Neuronal stem cell (in vitro differentiated cells): ENCODE data around the gene CRYBA4.

Experiments
- DNase-seq: peaks from one replicate; pipeline ENCODE4 v3.0.0-alpha.2; 2013; ENCODE audit warnings: low spot score
- H2AFZ ChIP-seq: one replicate; pipeline ENCODE4 v1.6.1; 2013; ENCODE audit warnings: mild to moderate bottlenecking, low read length, inconsistent platforms
- H2AK5ac ChIP-seq: 2 replicates; pipeline ENCODE4 v1.6.1; 2013; ENCODE audit warnings: low read depth, mild to moderate bottlenecking, inconsistent platforms, low read length, moderate library complexity, mixed read lengths
- H2BK120ac ChIP-seq: 2 replicates; pipeline ENCODE4 v1.6.1; 2013; ENCODE audit warnings: low read depth, mild to moderate bottlenecking, inconsistent platforms, low read length, moderate library complexity, mixed read lengths
- H2BK12ac ChIP-seq: one replicate; pipeline ENCODE4 v1.6.1; 2013; ENCODE audit warnings: low read length, inconsistent platforms
- H2BK15ac ChIP-seq: 2 replicates; pipeline ENCODE4 v1.6.1; 2013; ENCODE audit warnings: mild to moderate bottlenecking, low read length, inconsistent platforms, mixed read lengths
- H2BK5ac ChIP-seq: one replicate; pipeline ENCODE4 v1.6.1; 2013; ENCODE audit warnings: inconsistent platforms, mild to moderate bottlenecking, low read length, moderate library complexity
- H3K14ac ChIP-seq: one replicate; pipeline ENCODE4 v1.6.1; 2013; ENCODE audit warnings: low read length, inconsistent platforms
- H3K18ac ChIP-seq: 2 replicates; pipeline ENCODE4 v1.6.1; 2013; ENCODE audit warnings: low read length, inconsistent platforms
- H3K23ac ChIP-seq: 2 replicates; pipeline ENCODE4 v1.6.1; 2013; ENCODE audit warnings: low read depth, mild to moderate bottlenecking, mixed read lengths, low read length, inconsistent platforms; ENCODE audit not compliant: poor library complexity
- H3K27ac ChIP-seq: replicated peaks from 3 replicates; pipeline ENCODE4 v1.5.1; 2013; ENCODE audit warnings: low read length, inconsistent platforms
- H3K27me3 ChIP-seq, 3 experiments: 2 replicates each; pipeline ENCODE4 v1.6.1; 2013; ENCODE audit warnings: low read length in 3 of 3, mild to moderate bottlenecking in 2 of 3, inconsistent platforms in 1 of 3, low read depth in 1 of 3, mixed read lengths in 1 of 3, moderate library complexity in 1 of 3; ENCODE audit not compliant: control insufficient read depth in 3 of 3, insufficient read depth in 3 of 3
- H3K36me3 ChIP-seq, 2 donors: replicated peaks in 1 of 2; 2 replicates each; pipeline ENCODE4 v1.6.1; 2013; ENCODE audit warnings: low read length in 2 of 2; ENCODE audit not compliant: control insufficient read depth in 2 of 2, insufficient read depth in 2 of 2
- H3K4ac ChIP-seq: 2 replicates; pipeline ENCODE4 v1.6.1; 2013; ENCODE audit warnings: inconsistent platforms, mild to moderate bottlenecking, low read length, moderate library complexity
- H3K4me1 ChIP-seq, 2 donors: 1 replicate in 1 of 2; 2 replicates in 1 of 2; pipeline ENCODE4 v1.6.1; 2013; ENCODE audit warnings: low read length in 2 of 2, low read depth in 1 of 2; ENCODE audit not compliant: control insufficient read depth in 2 of 2, insufficient read depth in 1 of 2
- H3K4me2 ChIP-seq: one replicate; pipeline ENCODE4 v1.6.1; 2013; ENCODE audit warnings: mild to moderate bottlenecking, low read length, inconsistent platforms; ENCODE audit not compliant: insufficient read depth, poor library complexity, severe bottlenecking
- H3K4me3 ChIP-seq, 2 donors: 2 replicates each; pipeline ENCODE4 v1.5.1; 2013; ENCODE audit warnings: low read length in 2 of 2, mild to moderate bottlenecking in 2 of 2, inconsistent platforms in 1 of 2, moderate library complexity in 1 of 2
- H3K79me1 ChIP-seq: one replicate; pipeline ENCODE4 v1.6.1; 2013; ENCODE audit warnings: low read depth, mild to moderate bottlenecking, inconsistent platforms, low read length, moderate library complexity
- H3K9ac ChIP-seq: one replicate; pipeline ENCODE4 v1.6.1; 2013; ENCODE audit warnings: mild to moderate bottlenecking, low read depth, low read length, inconsistent platforms; ENCODE audit not compliant: poor library complexity
- H3K9me3 ChIP-seq, 2 donors: replicated peaks in 1 of 2; 2 replicates each; pipeline versions ENCODE3 to v1.6.1; 2013; ENCODE audit warnings: low read length in 2 of 2, mild to moderate bottlenecking in 2 of 2, inconsistent platforms in 1 of 2, low read depth in 1 of 2, mixed read lengths in 1 of 2, moderate library complexity in 1 of 2; ENCODE audit not compliant: control insufficient read depth in 2 of 2, insufficient read depth in 1 of 2
- H4K8ac ChIP-seq: one replicate; pipeline ENCODE4 v1.6.1; 2013; ENCODE audit warnings: low read depth, mild to moderate bottlenecking, inconsistent platforms, low read length, moderate library complexity
- H4K91ac ChIP-seq: one replicate; pipeline ENCODE4 v1.6.1; 2013; ENCODE audit warnings: low read length, low read depth, mild to moderate bottlenecking, inconsistent platforms; ENCODE audit not compliant: poor library complexity
- WGBS, 2 donors: extraction: QIAGEN DNeasy Blood & Tissue Kit; methylation state at CpG; one replicate each; pipeline ENCODE4 v1.1.7; 2013; ENCODE audit warnings: missing lambda C conversion rate in 2 of 2, mixed read lengths in 1 of 2; ENCODE audit not compliant: insufficient read length in 2 of 2, insufficient replicate concordance in 1 of 2; ENCODE audit errors: extremely low coverage in 2 of 2; 5-methylcytosine and 5-hydroxymethylcytosine counted together

The CRYBA4 gene

GRCh38 chr22:26617271-26618199, 4.2 kb upstream of the CRYBA4 start, which contains the start of gene CRYBB1:
Gene CRYBB1, minus strand, starts transcription at chr22:26618027. Its CDS starts 1,708 bp downstream, at chr22:26616319.
- H3K4me3 ChIP-seq, result peak within 1 kb of the TSS in 1 of 2 donors; percentile 8
- H3K27me3 ChIP-seq, result peaks cover 0 to 4% (median 0%) of the 10 kb centered on the region in 3 experiments
- no peak within 1 kb of the TSS for H2BK120ac ChIP-seq
- no peak within 1 kb of the TSS for H3K4ac ChIP-seq
- peak within 1 kb of the TSS; percentile 90 for H2AFZ ChIP-seq
- H3K27ac ChIP-seq, result no peak within 1 kb of the TSS
- no peak within 1 kb of the TSS for H3K4me2 ChIP-seq
- H2BK12ac ChIP-seq, result peak within 1 kb of the TSS; percentile 78
- no CpG with 5 or more reads among the region's 7 CpGs for WGBS, 2 donors
- H2AK5ac ChIP-seq, result peak within 1 kb of the TSS; percentile 85
- H3K79me1 ChIP-seq, result no peaks in the 10 kb centered on the region
- peak within 1 kb of the TSS; percentile 76 for H2BK15ac ChIP-seq
- H3K4me1 ChIP-seq, result peaks cover 28 to 38% of the 10 kb centered on the region in 2 donors
- no peak within 1 kb of the TSS for H2BK5ac ChIP-seq
- H3K18ac ChIP-seq, result peak within 1 kb of the TSS; percentile 55
- H3K14ac ChIP-seq, result peak within 1 kb of the TSS; percentile 39
- H4K8ac ChIP-seq, result no peak within 1 kb of the TSS
- DNase-seq, result peak; percentile 42
- no peaks in the 10 kb centered on the region for H3K9me3 ChIP-seq
- peak within 1 kb of the TSS; percentile 60 for H4K91ac ChIP-seq
- H3K23ac ChIP-seq, result no peak within 1 kb of the TSS
- H3K9ac ChIP-seq, result peak within 1 kb of the TSS; percentile 9
- no peaks in the 10 kb centered on the region for H3K36me3 ChIP-seq

DNA sequence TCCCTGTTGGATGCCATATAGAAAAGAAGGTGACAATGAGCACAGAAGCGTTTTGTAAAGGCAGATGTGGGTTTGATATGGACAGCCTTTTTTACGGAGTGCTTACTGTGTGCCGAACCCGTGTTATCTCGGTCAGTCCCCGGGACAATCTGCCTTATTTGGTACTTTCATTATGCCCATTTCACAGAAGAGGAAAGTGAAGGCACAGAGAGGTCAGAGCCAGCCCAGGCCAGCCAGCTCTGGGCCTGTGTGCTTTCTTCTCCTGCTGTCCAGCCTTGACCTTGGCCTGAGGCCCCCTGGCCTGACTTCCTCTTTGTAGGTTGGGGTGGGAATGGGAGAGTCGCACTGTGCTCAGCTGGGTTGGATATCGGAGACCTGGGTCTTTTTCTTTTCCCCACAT, 3.3 kb upstream of the CRYBA4 start:
- no peak for DNase-seq
- H2BK5ac ChIP-seq, result no peak overlapping the region
- H3K36me3 ChIP-seq, result no peaks in the 10 kb centered on the region
- peak overlapping the region; percentile 85 for H2AK5ac ChIP-seq
- H3K9me3 ChIP-seq, result no peaks in the 10 kb centered on the region
- H2BK12ac ChIP-seq, result no peak overlapping the region
- no peaks in the 10 kb centered on the region for H3K79me1 ChIP-seq
- H3K4me3 ChIP-seq, result no peak overlapping the region
- no CpG with 5 or more reads among the region's 8 CpGs for WGBS, 2 donors
- H2AFZ ChIP-seq, result peak overlapping the region; percentile 90
- no peak overlapping the region for H4K91ac ChIP-seq
- H3K27ac ChIP-seq, result no peak overlapping the region
- no peak overlapping the region for H3K4ac ChIP-seq
- no peak overlapping the region for H3K23ac ChIP-seq
- H4K8ac ChIP-seq, result no peak overlapping the region
- peaks cover 0 to 2% (median 0%) of the 10 kb centered on the region in 3 experiments for H3K27me3 ChIP-seq
- no peak overlapping the region for H3K4me2 ChIP-seq
- H2BK120ac ChIP-seq, result no peak overlapping the region
- no peak overlapping the region for H2BK15ac ChIP-seq
- peaks cover 28 to 38% of the 10 kb centered on the region in 2 donors for H3K4me1 ChIP-seq
- H3K18ac ChIP-seq, result no peak overlapping the region
- H3K14ac ChIP-seq, result peak overlapping the region; percentile 39
- H3K9ac ChIP-seq, result no peak overlapping the region

GRCh38 chr22:26619510-26619909, 2.3 kb upstream of the CRYBA4 start:
- Histone ChIP-seq H4K91ac (no peak overlapping the region), H3K4ac (no peak overlapping the region), H3K9me3 (peaks cover 0 to under 1% of the 10 kb centered on the region in 2 donors), H3K36me3 (no peaks in the 10 kb centered on the region), H3K79me1 (no peaks in the 10 kb centered on the region), H2AFZ (no peak overlapping the region), H3K4me2 (no peak overlapping the region), H3K27me3 (peaks cover 0 to 2% (median 0%) of the 10 kb centered on the region in 3 experiments), H3K14ac (no peak overlapping the region), H3K18ac (peak overlapping the region; percentile 60), H3K4me3 (no peak overlapping the region), H2BK15ac (no peak overlapping the region), H3K4me1 (peaks cover 28 to 33% of the 10 kb centered on the region in 2 donors), H3K23ac (no peak overlapping the region), H3K9ac (no peak overlapping the region), H2AK5ac (peak overlapping the region; percentile 85), H4K8ac (no peak overlapping the region), H3K27ac (no peak overlapping the region), H2BK120ac (no peak overlapping the region), H2BK12ac (no peak overlapping the region), H2BK5ac (no peak overlapping the region)
- DNase-seq, result no peak
- WGBS, 2 donors, result no CpG with 5 or more reads among the region's 6 CpGs

DNA sequence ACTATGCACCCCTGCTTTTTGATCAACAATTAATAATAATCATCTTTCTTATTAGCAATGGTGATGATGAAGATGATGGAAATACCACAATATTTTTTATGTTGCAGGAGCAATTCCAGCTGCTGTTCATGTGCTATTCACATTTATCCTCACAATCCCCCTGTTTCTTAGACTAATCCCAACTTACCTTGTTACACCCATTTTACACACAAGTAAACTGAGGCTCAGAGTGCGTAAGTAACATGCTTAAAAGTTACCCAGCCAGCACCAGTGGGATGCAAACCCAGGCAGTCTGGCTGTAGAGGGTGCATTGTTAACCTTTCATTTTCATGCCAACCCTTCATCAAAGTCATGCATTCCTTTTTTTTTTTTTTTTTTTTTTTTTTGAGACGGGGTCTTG, 1.6 kb upstream of the CRYBA4 start:
- no peak overlapping the region for H3K9ac ChIP-seq
- H2BK15ac ChIP-seq, result no peak overlapping the region
- no peak overlapping the region for H2BK12ac ChIP-seq
- no peak overlapping the region for H2BK5ac ChIP-seq
- H3K27ac ChIP-seq, result no peak overlapping the region
- no peak overlapping the region for H3K4ac ChIP-seq
- no peak overlapping the region for H3K4me2 ChIP-seq
- H3K4me3 ChIP-seq, result no peak overlapping the region
- no peak overlapping the region for H3K14ac ChIP-seq
- no peak overlapping the region for H4K91ac ChIP-seq
- no peak overlapping the region for H2BK120ac ChIP-seq
- DNase-seq, result no peak
- no peaks in the 10 kb centered on the region for H3K36me3 ChIP-seq
- H3K4me1 ChIP-seq, result peaks cover 28 to 33% of the 10 kb centered on the region in 2 donors
- no peak overlapping the region for H4K8ac ChIP-seq
- no peak overlapping the region for H2AFZ ChIP-seq
- H3K27me3 ChIP-seq, result peaks cover 0 to 2% (median 0%) of the 10 kb centered on the region in 3 experiments
- H3K79me1 ChIP-seq, result no peaks in the 10 kb centered on the region
- H3K9me3 ChIP-seq, result peaks cover 3 to 7% of the 10 kb centered on the region in 2 donors
- no peak overlapping the region for H3K23ac ChIP-seq
- H3K18ac ChIP-seq, result no peak overlapping the region
- no CpG with 5 or more reads among the region's 2 CpGs for WGBS, 2 donors
- no peak overlapping the region for H2AK5ac ChIP-seq
